Stimulated activated CD8-positive, alpha-beta memory T cell treated with anti-CD3 and anti-CD28 coated beads, Interleukin-7, amount 100 ng/mL, for 1 hour (primary cell): ENCODE measurements around the gene KRT5.
"Not testable (repeated sequence)": the region's sequence is repeated elsewhere in the genome, so short reads cannot be mapped to it uniquely, and the experiment has no call there.

Experiments
- DNase-seq, 2 donors: peaks; one replicate each; pipeline ENCODE4 v3.0.0-alpha.2; 2020; ENCODE audit warnings: low read depth in 2 of 2

KRT5 gene

DNA sequence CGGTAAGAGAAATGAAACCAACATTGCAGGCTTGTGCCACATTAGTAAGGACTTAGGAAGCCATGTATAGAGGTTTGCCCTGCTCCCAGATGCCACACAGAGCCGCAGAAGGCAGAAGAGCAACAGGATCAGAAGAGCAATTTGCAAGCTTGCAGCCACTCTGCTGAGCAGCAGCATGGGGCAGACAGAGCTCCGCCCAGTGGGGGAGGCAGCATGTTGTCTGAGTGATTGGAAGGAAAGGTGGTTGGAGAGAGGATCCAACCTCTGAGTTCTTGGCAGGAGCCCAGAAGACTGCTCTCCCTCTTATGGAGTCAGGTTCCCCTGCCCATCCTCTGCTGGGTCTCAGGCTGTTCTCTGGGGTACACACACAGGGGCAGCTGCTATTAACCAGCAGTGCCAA, 24.8 kb downstream of the KRT5 start:
- no peak for DNase-seq

DNA sequence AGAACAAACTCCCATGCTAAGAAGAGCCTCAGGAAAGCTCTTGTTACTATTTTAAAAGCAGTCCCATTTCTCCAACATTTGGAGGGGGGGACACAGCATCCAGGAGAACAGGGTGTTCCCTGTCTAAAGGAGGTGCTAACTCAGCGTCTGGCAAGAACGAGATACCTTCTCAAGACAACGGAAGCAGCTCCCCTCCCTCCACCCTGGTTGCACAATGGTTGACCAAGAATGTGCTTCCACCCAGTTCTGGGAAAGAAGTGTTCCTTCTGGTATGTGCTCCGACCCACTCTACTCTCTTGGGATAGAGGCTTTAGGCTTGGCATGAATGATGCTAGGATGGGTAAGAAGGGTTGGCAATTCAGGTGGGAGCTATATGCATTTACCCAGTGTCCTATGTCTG, 25.7 kb downstream of the KRT5 start:
- DNase-seq, result no peak

DNA sequence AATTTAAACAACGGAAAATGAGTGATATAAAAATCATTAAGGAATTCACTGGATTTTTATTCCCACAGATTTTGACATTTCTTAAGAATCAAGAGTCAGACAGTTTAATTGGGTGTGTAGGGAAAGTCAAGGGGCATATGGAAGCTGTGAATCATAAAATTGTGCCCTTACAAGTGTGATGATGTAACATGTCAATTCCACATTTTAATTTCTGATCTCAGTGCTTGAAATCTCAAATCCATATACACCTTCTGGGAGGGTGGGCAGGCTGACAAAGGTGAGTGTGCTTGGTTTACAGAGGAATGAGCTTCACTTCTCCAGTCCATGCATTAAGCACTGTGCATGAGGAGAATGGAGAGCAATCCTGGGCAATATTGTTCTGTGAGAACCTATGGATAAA, 26.1 kb downstream of the KRT5 start:
- no peak for DNase-seq

DNA sequence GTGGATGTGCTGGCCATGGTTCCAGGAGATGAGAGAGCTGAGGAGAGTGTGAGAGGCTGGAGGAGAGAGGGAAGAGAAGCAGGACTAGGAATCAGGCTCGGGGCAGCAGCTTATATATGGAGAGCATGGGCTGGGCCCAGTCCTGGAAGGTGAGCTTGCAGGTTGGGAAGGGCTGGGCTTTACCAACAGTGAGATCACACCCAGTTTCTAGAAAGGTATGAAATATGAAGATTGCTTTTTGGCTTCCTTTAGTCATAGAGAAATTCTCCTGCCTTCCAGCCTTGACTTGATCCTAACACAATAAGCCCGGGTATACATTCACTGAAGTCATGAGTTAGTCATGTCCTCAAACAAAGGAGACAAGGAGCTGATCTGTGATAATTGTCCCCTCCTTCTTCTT, 27.0 kb downstream of the KRT5 start, which contains the start of gene KRT6A:
KRT6A (minus strand) TSS at position 86 of the 400 bp plus-strand sequence; CDS start at position 17, 69 bp downstream.
- no peak for DNase-seq

DNA sequence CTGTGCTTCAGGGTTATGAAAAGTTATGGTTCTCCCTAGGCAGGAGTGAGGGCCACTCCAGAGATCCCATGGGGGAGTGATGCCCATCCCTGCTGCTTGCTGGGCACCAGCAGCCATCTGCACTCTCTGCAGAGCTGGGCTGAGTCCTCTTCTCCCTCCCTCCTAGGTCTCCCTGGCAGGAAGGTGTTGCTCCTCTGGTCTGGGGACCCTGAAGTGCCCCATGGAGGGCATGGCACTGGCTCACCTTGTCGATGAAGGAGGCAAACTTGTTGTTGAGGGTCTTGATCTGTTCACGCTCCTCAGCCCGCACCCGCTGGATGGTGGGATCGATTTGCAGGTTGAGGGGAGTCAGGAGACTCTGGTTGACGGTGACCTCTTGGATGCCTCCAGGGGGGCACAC, 27.8 kb downstream of the KRT5 start:
- DNase-seq, result not testable (repeated sequence)

DNA sequence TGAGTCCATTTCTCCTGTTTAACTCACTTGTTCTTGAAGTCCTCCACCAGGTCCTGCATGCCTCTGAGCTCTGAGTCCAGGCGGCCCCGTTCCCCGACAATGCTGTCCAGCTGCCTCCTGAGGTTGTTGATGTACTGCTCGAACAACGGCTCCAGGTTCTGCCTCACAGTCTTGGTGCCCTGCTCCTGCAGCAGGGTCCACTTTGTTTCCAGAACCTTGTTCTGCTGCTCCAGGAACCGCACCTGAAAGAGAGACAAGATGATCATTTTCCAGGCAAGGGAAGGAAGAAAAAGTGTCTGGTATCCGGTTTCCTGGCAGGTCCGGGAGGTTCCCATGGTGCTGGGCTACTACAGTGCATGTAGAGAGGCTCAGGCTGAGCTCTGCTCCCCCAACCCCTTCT, 28.7 kb downstream of the KRT5 start:
- DNase-seq, result not testable (repeated sequence)

DNA sequence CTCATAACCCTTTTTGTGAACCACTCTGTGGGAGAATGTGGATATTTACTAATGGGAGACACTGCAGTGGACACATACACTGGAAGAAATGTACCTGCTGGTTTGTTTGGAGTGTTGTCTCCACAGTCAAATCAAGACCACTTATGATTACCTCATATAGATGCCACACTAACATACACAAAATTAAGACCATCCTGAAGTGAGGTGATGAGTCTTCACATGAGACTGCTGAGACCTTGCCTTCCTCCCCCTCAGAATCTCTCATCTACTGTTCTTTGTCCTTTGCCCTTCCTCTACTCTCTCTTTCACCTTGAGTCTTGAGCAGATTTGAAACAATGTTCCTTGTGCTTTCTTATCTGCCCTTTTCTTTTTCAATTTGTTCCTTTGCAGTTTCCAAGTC, 31.5 kb downstream of the KRT5 start:
- DNase-seq, result no peak

DNA sequence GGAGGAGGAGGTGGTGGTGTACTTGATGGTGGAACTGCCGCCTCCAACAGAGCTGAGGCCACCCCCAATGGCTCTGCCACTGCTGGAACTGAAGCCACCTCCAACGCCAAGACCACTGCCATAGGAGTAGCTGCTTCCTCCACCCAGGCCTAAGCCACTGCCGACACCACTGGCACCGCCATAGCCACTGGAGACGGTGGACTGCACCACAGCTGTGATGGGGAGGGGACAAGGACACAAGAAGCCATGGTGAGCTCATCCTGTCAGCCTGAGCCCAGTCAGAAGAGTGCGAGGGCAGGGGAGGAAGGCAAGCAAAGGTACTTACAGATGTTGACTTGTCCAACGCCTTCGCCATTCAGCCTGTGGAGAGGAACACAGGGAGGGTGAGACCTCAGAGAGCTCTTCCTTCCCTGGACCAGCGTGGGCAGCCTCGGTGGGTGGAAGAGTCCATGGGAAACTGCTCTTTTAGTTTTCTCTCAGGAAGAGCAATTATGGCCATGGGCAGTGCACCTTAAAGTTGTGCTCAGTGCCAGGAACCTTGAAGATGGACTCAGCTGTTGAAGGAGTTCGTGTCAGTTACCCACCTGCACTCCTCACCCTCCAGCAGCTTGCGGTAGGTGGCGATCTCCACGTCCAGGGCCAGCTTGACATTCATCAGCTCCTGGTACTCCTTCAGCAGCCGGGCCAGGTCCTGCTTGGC, 32.3 kb downstream of the KRT5 start:
- DNase-seq, result not testable (repeated sequence)

DNA sequence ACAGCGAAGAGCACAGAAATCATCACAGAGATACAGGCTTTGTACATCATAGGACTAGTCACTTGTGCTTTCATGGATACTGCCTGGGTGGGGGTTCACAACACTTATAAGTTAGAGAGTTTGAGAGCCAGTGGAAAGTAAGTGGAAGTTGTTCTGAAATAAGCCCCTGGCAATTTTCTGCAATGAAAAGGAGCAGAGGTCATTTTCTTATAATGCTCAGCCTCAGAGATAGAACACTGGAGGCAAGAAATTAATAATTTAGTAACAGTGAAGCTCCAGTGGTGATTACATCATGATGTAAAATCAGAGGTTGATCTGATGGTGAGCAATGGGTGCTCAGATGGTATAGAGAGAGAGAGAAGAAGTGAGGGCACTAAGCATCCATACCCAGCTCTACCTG, 33.0 kb downstream of the KRT5 start:
- no peak for DNase-seq

DNA sequence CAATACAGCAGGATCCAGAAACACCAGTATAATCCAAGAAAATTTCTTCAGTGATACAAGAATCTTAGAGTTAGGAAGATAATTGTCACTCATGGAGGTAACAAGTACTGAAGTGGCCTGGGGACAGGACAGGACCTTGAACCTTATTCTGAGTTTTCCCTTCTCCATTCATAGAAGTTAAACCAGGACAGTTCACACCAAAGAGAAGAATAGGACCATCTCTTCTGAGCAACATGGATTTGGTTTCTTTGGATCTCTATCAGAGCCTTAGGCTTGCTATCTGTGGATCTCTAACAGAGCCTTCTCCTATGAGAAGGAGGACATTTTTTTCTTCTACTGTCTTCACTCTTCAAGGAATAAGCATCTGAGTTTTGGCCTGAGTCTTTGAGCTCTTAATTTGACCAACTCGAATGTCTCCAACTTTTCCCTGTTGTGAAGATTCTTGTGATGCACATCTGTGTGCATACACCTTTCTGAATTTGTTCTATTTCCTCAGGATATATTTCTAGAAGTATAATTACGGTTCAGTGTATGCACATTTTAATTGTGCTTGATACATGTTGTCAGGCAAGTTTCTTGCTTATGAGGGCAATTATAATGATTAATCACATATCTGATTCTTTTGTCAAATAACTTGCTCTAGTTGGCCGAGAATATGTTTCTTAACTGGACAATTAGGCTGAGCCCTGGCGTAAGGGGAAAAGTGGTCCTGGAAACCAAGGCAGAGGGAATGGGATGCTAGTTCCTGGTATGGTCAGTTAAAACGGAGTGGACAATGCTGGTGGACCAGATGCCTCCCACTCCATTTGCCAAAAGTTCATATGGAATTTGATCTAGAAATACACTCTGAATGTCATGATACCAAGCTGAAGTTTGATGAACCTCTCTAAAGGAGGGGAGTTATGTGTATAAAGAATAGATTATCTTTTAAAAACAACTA, 33.8 kb downstream of the KRT5 start:
- no peak for DNase-seq

DNA sequence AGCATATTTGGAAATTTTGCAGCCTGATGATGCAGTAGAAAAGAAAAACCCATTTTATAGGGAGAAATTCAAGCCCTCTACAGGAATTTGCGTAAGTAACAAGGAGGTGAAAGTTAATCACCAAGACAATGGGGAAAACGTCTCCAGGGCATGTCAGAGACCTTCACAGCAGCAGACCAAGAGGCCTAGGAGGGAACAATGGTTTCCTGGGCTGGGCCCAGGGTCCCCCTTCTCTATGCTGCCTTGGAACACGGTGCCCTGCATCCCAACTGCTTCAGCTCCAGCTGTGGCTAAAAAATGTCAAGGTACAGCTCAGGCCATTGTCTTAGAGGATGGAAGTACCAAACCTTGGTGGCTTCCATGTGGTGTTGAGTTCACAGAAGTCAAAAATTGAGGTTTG, 40.1 kb downstream of the KRT5 start:
- no peak for DNase-seq

DNA sequence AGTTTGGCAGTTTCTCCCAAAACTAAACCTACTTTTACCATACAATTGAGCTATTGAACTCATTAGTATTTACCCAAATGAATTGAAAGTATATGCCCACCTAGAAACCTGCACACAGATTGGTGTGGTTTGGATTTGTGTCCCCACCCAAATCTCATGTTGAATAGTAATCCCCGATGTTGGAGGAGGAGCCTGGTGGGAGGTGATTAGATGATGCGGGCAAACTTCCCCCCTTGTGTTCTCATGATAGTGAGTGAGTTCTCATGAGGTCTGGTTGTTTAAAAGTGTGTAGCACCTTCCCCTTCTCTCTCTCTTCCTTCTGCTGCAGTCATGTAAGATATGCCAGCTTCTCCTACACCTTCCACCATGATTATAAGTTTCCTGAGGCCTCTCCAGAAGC, 42.5 kb downstream of the KRT5 start:
- DNase-seq, result no peak

DNA sequence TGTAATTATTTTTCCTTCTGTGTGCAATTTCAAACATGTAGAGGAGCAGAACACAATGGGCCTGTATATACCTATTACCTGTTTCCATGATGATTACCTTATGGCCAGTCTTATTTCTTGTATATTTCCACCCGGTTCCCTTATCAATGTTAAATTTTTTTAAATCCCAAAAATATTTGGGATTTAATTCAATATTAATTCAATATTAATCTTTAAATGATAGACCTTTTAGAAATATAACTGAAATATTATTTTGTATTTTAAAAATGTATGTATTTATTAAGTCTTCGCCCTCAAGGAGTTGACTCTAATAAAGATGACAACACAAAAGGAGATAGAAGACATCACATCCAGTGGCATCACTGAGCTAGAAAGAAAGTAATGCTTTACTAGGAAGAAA, 46.0 kb downstream of the KRT5 start:
- no peak for DNase-seq

DNA sequence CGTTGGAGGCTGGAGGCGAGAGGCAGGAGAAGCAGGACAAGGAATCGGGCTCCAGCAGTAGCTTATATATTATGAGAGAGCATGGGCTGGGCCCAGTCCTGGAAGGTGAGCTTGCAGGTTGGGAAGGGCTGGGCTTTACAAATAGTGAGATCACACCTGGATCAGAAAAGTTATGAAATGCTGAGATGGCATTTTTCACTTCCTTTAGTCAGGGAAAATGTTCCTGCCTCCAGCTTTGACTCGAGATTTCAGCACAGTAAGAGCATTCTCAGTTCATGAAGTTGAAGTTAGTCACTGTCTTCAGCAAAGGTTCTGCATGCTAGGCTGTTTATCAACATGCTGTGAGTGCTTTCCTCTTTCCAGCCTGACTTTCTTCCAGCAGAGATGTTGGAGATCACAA, 46.4 kb downstream of the KRT5 start, which contains the start of gene KRT6C:
KRT6C (minus strand) TSS at position 38 of the 400 bp plus-strand sequence. CDS start 68 bp downstream, outside the sequence.
- DNase-seq, result no peak

DNA sequence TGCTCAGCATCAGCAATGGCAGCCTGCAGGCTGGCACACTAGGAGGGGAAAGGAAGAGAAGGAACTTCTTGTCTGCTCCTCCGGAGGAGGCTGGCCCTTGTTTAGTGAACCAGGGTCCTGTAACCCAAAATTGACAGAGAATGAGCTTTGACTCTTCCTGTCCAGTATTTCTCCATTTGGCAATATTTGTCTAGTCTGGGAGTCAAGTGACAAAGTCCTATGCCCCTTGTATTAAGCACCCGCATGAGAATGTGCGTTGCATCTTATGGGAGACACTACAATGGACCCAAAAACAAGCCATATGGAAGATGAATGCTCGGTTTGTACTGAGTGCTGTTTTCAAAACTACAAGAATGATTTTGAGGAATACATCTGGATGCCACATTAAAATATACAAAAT, 50.3 kb downstream of the KRT5 start:
- DNase-seq, result no peak

DNA sequence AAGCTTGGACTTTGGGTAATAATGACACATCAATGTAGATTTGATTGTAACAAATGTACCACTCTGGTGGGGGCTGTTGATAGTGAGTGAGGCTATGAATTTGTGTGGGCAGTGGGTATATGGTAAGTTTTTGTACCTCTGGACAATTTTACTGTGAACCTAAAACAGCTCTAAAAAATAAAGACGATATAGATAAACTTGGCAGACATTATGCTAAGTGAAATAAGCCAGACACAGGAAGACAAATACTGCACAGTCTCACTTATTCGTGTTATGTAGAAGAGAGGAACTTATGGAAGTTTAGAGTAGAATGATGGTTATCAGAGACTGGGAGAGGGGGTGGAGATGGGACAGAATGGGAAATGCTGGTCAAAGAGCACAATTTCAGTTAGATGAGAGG, 55.3 kb downstream of the KRT5 start:
- DNase-seq, result no peak
